NCI-H2227 treated with DMSO at 0.1 percent for 48 hours (cell line): Measurements from ENCODE around the gene SCGB1A1.
"Not testable (repeated sequence)": the region's sequence is repeated elsewhere in the genome, so short reads cannot be mapped to it uniquely, and the experiment has no call there.

Source experiments
- DNase-seq: peaks from one replicate; lab custom pipeline; 2025; lab: John Stamatoyannopoulos, UW

SCGB1A1 gene, protein sequence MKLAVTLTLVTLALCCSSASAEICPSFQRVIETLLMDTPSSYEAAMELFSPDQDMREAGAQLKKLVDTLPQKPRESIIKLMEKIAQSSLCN

DNA sequence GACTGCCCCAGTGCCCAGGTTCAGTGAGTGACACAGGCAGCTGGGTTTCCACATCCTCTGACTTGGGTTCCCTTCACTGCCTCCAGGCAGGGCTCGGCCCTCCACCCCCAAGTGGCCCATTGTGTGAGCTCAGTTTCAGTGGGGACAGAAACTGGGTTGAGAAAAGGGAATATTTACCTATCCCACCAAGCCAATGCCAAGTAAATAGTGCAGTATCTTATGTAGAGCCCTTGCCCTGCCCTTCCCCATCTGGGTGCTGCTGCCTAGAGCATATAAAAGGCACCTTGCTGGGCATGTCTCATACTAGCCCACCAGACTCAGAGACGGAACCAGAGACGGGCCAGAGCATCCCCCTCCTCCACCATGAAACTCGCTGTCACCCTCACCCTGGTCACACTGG is at the start of gene SCGB1A1:
Gene SCGB1A1, plus strand, starts transcription at position 301 of the 400 bp plus-strand sequence. Its CDS starts 63 bp downstream, at position 364.
- no peak for DNase-seq

DNA sequence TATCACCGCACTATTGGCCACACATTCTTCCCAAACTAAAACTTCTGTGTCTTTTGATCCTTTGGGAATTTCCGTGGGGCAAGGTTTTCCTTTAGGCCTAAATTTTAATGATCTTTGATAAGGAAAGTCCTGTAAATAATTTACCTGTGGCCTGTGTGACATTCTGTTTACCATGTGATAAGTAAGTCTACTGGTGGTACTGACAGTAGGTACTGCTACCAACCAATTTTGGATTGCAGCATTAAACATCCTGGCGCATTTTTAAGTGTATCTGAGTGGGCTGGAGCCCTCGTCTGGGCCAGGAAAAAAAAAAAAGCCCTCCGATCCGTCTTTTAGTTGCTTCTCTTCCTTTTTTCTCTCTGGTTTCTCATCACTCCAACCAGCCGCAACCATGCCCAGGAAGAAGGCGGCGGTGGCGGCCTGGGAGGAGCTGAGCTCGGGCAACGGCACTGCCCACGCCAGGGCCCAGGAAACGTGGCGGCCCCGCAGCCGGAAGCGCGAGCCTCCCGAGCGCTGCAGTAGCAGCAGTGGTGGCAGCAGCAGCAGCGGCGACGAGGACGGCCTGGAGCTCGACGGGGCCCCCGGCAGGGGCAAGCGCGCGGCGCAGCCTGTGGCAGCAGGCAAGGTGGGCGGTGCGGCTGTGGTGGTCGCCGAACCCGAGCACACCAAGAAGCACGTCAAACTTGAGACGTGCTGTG is 47.9 kb upstream of the SCGB1A1 start:
- DNase-seq = no peak

DNA sequence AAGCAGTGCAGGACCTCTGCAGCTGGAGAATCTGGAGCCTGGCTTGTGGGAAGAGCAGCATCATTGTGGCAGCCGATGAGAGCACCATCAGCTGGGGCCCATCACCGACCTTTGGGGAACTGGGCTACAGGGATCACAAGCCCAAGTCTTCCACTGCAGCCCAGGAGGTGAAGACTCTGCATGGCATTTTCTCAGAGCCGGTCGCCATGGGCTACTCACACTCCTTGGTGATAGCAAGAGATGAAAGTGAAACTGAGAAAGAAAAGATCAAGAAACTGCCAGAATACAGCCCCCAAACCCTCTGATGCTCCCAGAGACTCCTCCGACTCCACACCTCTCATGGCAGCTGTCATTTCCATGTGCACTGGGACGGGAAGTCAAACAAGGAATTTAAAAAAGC is 46.0 kb upstream of the SCGB1A1 start:
- DNase-seq = no peak

DNA sequence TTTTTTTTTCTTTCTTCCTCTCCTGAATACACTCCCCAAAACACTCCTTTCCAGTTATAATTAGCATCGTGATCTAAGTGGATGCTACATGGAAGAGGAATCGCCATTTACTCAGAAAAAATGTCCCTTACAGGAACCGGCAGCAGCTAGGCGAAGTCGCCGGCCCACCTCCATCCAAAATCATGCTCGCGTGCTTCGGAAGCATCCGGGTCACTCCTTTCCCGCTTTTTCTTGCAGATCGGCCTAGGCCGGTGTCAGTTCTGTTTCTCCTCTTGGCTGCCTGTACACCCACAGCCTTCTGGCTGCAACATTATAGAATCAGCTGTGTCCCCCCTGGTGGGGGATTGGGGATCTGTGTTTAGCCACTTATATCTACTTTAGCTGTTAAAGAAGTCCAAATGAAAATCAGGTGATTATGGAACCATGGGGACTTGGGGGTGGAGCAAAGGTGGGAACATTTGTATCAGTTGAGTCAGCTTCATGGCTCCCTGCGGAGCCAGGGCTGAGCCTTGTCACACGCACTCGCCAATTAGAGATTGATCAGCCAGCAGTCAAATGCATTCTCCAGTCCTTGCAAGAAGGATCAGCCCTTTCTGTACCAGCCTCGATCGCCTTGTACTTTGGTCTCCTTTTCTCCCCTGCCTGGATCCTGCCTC is 45.2 kb upstream of the SCGB1A1 start:
- no peak for DNase-seq

DNA sequence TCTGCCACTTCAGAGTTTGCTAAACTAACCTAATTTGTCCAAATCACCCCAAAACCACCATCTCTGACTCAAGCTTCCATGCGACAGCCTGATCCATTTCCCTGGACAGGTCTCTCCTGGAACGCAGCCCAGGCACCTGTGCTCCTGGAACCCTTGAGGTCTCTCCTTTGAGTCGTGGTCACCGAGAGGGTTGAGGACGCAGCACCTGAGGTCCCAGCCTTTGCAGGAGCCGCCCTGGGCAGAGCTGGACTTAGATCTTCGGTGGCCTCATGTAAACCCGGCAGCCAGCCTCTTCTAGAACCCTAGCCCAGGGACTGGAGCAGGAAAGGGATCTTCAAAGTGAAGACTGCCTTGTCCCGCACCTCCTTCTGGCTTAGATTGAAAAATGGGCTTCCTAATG is 44.0 kb upstream of the SCGB1A1 start:
- no peak for DNase-seq

DNA sequence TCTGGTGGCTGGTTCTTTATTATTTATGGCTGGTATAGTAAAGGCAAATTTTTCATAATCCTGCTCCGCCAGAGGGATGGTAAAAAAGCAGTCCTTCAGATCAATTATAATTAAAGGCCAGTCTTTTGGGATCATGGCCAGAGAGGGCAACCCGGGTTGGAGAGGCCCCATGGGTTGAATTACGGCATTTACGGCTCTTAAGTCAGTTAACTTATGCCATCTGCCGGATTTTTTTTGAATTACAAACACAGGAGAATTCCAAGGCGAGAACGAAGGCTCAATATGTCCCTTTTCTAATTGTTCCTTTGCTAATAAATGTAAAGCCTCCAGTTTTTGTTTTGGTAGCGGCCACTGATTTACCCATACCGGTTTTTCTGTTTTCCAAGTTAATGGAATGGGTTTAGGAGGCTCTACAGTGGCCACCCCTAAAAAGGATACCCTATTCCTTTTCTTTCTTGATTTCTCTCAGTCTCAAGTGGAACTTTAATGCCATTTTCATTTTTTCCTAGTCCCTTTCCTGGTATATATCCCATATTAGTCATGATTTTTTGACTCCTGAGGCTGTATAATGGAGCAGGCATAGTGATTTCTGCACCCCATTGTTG is 40.3 kb upstream of the SCGB1A1 start:
- DNase-seq = peak; percentile 31

DNA sequence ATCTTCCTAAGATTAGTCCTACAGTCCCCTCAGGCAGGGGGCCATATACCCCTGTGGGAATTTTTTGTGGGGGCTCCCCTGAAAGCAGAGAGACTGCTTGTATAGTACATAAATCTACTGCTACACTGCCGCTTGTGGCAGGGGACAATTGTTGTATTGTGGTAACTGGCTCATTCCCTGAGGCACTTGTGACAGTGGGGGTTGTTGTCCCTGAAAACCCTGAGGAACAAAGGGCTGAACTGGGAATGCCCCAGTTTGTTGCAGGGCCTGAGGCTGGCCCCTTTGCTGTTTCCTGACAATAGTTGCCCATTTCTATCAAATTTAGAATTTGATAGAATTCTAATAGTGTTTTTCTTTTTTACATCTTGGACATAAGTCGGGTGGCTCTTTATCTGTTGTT is 39.2 kb upstream of the SCGB1A1 start:
- DNase-seq = not testable (repeated sequence)

DNA sequence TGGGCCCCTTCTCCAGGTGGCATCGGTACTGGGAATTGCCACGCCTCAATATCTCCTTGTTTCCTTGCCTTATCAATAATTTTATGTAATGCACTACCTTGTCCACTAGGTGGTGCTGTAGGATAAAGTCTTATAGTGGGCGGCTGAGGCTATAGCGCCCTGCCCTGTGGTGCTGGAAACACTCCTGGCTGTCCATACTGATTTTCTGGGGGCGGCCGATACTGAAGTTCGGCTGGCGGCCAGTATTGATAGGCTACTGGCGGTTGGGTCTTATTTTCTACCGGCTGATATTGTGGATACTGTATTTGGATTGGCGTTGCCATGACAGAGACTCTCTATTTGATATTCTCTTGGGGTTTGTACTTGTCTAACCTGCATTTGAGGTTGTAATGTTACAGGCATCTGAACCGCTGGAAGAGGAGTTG is 38.0 kb upstream of the SCGB1A1 start:
- DNase-seq = peak; percentile 81

DNA sequence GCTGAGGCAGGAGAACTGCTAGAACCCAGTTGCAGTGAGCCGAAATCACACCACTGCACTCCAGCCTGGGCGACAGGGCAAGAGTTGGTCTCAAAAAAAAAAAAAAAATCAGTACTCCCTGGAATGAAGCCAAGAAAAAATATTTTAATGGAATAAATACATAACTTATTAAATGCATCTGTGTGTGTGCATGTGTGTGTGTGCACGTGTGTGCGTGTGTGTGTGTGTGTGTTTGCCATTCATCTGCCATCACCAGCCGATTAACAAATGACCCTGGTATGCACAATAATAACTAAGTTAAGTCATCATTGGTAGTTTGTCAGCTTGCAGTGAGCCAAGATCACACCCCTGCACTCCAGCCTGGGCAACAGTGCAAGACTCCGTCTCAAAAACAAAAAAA is 35.0 kb upstream of the SCGB1A1 start:
- DNase-seq = no peak

DNA sequence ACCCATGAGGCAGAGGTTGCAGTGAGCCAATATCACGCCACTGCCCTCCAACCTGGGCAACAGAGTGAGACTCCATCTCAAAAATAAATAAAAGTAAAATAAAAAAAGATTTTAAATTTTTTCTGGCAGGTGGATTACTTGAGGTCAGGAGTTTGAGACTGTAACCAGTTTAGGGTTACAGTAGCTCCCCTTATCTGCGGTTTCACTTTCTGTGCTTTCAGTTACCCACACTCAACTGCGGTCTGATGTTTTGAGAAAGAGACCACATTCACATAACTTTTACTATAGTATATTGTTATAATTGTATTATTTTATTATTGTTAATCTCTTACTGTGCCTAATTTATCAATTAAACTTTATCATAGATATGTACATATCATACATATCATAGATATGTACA is 32.8 kb upstream of the SCGB1A1 start:
- not testable (repeated sequence) for DNase-seq

DNA sequence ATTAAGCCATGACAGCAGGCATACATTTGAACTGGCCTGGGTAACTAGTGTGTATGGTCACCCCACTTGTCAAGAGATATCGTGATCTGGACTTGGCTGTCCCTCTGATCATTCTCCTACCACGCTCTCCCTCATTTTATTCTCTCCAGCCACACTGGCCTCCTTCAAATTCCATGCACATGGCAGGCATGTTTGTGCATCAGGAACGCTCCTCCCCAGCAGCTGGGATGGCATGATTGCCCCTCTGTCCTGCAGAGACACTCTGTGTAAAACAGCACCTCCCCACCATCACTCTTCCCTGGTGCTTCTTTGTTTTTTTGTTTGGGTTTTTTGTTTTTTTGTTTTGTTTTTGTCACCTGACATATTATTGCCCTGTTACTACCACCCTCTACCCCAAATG is 31.5 kb upstream of the SCGB1A1 start:
- DNase-seq = no peak

DNA sequence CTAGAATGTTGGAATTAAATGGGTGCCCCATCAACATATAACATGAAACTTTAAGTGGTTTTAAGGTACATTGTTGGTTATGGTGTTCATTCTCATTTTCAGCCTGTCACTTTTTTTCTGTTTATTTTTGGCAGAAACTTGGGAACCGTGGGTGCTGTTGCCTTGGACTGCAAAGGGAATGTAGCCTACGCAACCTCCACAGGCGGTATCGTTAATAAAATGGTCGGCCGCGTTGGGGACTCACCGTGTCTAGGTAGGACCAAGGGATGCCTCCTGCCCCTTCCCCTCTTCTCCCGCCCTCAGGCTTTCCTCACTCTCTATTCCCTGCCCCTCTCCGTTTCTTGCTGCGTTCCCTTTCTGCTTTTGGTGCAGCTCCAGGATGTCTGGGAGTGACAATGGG is 29.8 kb upstream of the SCGB1A1 start:
- DNase-seq = no peak

DNA sequence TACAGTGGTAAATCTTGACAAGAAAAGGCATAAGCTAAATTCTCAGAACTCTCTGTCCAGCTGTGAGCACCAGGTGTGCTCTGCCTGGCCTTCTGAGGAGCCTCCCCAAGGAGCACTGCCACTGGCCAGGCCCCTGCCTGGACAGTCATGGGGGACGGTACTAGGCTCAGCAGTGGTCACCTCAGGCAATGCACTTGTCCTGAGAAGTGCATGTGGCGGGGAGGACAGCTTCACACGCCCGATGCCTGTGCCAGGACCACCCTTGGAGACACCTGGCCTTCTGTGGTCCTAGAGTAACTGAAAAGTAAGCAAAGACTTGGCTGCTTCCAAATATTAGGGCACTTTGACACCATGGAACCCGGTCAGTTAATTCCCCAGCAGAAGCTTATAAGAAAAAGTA is 28.6 kb upstream of the SCGB1A1 start:
- DNase-seq = no peak

DNA sequence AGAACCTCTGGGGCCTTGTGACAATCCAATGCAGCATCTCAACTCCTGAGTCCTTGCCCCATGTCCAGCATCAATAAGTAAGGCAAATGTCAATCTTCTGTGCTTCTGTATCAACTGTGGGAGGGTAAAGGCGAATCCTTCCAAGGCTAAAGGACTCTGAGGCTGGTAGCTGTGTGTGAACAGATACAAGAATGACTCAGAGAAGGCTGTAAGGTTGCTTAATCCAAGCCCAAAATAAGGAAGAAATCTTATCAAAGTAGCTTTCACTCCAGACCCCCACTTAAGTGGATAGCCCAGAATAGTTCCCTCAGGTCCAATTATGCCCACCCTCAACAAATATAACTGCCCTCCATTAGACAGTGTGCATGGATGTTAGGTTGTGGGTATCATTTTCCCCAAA is 28.1 kb upstream of the SCGB1A1 start:
- no peak for DNase-seq

DNA sequence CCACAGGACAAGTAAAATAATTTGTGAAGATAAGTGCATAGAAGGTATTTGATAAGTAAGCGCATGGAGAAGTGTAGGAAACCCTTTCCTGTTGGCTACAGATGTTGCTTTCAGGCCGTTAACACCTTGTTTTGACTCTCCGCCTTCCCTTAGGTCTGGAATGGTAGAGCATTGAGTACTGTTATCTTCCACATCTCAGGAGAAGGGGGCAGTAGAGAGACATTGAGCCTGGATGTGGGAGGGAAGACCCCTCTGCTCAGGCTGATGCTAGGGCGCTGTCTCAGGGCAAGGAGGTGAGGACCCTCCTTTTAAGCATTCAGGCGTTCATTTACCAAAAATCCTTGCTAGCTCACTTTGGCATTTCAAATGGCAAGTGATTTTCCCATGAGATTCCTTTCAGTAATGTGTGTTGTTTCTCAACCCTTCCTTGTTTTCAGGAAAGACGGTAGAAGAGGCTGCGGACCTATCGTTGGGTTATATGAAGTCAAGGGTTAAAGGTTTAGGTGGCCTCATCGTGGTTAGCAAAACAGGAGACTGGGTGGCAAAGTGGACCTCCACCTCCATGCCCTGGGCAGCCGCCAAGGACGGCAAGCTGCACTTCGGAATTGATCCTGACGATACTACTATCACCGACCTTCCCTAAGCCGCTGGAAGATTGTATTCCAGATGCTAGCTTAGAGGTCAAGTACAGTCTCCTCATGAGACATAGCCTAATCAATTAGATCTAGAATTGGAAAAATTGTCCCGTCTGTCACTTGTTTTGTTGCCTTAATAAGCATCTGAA is 27.0 kb upstream of the SCGB1A1 start:
- no peak for DNase-seq

DNA sequence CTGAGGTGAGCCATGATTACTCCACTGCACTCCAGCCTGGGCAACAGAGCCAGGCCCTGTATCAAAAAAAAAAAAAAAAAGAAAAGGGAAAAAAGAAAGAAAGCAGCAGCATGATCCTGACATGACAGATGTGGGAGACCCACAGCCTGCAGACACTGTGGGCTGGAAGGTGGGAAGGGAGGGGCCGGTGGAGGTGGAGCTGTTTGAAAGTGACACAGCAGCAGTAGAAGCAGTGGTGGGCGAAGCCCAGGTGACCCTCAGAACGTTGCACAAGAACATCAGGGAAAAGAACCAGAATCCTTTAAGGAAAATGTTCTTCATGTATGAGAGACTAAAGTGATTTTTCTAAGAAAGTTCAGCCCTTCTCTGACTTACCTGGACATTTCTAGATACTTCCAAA is 26.3 kb upstream of the SCGB1A1 start:
- DNase-seq = no peak

DNA sequence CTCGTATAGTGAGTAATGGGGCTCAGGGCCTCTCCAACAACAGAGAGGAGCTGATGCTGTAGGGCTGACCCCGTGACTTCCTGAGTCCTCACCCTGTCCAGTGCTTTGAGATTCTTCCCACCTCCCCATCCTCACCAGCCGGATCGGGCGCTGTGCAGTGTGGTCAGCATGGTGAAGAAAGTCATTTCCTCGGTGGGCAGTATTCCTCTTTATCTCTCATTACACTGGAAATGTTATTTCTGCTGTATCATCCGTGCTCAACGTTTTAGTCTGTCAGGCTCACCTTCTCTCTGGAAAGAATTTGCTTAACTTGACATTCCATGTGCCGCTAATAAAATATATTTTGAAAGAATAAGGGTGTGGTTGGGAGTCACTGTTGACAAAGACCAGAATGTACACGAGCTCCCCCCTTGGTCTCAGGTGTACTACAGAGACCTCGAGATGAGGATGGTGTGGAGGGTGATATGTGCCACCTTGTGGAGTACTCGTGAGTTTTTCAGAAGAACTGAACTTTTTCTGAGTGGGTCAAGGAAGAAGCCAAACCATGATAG is 25.7 kb upstream of the SCGB1A1 start:
- no peak for DNase-seq

DNA sequence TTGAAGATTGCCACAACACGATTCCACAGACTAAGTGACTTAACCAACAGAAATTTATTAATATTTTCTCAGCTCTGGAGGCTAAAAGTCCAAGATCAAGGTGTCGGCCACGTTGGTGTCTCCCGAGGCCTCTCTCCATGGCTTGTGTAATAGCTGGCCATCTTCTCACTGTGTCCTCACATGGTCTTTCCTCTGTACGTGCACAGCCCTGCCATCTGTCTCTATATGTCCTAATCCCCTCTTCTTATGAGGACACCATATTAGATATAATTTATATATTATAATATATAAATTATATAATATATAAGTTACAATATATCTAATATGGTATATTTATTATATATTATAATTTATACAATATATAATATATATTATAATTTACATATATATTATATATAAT is 25.1 kb upstream of the SCGB1A1 start:
- DNase-seq = no peak

DNA sequence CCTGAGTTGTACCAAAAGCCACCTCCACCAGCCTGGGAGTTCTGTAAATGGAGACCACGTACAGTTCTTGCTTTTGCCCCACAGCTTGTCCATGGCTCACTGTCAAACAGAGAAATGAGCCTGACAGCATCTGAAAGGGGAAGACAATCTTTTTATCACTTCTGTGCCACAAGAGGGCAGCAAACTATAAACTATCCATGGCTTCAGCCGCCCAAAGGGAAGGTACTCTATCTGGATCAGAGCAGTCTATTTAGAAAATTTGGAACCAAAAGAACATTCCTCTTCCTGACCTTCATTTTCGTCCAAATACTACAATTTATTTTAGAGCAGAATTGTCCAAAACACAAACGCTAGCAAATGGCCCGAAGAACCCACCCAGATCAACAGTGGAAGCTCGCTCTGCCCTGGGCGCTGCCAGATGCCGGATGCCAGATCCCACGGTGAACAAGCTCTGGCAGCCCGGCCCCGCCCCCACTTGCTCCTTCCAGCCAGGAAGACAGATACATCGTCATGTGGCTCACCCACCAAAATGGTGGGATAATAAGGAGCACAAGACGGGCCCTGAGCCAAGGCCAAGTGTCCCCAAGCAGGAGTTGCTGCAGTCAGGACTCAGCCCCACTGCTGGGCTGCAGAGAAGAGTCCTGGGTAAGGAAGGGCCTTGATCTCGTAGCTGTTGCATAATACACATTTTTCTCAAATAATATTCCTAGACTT is 23.9 kb upstream of the SCGB1A1 start:
- peak; percentile 98 for DNase-seq

DNA sequence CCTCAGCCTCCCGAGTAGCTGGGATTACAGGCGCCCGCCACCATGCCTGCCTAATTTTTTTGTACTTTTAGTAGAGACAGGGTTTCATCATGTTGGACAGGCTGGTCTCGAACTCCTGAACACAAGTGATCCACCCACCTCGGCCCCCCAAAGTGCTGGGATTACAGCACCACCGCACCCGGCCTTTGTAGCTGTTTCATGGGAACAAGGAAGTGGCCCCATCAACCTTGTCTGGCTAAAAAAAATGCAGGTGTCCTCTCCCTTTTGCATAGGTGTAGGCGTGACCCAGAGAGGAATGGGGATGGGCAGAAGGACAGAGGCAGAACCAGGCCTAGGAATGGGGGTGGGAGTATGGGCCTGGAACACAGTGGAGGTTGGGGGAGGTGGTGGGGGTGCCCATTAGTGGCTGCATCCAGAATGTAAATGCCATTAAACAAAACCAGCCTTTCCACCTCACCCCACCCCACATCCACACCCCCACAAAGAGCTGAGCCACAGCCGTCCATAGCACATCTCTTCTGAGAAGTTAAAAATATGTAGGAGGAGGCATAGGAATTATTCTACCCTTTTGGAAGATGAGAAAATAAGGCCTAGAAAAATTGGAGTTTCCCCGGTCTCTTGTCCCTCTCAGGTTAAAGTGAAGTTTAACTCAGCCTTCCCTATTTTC is 22.8 kb upstream of the SCGB1A1 start:
- DNase-seq = no peak
